ENCODE results near the gene CNGA2. TPM values are rescaled to one million over a fixed set of nuclear protein-coding genes. Genes with fewer than 3 reads are reported as not detected.

The CNGA2 gene
- total and polyA plus RNA-seq, 3 donors from 2014 or later, result 0.50 to 2.0 (median 0.83) TPM

DNA sequence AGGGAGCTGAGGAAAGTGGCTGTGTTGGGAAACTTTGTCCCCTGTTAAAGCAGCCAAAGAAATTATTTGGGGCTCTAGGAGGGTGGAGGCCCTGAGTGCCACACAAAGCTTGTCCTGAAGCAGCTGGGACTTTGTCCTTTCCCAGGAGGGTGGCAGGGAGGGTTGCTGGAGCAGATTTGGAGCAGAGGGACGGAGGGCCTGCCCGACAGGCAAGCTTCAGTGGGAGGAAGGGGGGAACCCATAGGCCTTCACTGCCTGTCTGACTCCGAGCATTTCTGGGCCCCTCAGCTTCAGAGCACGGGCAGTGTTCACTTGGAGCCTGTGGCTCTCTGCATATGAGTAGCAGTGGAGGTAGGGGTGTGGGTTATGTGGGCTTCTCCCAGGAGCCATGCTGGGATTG, 7.2 kb upstream of the CNGA2 start:
- Histone ChIP-seq H3K9me3 (no peaks in the 10 kb centered on the region), H3K27ac (no peak overlapping the region), H3K36me3 (ENCODE audit: low read depth, missing control alignments) (no peaks in the 10 kb centered on the region), H3K4me1 (peaks cover 4% of the 10 kb centered on the region), H3K4me3 (no peak overlapping the region), H3K27me3 (no peaks in the 10 kb centered on the region)
- intact Hi-C loops (cut with DNase I; ENCODE audit: low total_unique reads), result no loop called here
- DNase-seq, result no peak
- TF ChIP-seq, protein P1, sequence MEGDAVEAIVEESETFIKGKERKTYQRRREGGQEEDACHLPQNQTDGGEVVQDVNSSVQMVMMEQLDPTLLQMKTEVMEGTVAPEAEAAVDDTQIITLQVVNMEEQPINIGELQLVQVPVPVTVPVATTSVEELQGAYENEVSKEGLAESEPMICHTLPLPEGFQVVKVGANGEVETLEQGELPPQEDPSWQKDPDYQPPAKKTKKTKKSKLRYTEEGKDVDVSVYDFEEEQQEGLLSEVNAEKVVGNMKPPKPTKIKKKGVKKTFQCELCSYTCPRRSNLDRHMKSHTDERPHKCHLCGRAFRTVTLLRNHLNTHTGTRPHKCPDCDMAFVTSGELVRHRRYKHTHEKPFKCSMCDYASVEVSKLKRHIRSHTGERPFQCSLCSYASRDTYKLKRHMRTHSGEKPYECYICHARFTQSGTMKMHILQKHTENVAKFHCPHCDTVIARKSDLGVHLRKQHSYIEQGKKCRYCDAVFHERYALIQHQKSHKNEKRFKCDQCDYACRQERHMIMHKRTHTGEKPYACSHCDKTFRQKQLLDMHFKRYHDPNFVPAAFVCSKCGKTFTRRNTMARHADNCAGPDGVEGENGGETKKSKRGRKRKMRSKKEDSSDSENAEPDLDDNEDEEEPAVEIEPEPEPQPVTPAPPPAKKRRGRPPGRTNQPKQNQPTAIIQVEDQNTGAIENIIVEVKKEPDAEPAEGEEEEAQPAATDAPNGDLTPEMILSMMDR (IDR thresholded peaks at IDR 0.05), result no peak
- TF ChIP-seq POLR2A (IDR thresholded peaks at IDR 0.05), result no peak
- 81 to 94% methylated on average over 2 to 4 of the region's 4 CpGs for WGBS, 2 donors

DNA sequence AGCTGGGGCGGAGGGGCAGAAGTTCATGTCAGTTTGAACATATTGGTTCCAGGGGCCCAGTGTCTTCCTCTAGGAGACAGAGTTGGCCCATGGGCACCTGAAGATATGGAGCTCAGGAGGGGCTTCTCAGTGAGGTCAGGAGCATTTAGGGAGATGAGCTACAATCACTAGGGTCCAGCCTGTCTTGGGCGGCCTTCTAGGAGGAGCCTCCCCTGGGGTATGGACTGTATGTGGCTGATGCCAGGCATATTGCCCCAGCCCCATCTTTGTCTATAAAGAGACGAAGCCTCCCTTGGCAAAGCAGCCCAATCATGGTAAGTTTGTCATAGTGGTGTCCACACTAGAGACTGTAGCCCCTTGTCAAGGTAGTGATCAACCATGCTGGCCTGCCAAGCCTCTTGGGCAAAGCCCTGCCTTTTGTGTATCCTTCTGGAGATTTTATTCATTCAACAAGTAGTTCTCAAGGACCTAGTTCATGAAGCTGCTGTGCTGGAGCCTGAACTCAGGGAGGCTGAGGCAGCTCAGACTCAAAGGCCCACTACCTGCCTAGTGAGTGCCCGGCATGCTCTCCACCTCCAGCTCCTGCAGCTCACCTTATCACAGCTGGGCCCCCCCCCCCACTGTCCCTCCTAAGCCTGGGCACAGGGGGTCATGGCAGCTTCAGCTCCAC, 5.4 kb upstream of the CNGA2 start:
- no peak overlapping the region for H3K27ac ChIP-seq
- H3K4me3 ChIP-seq, result no peak overlapping the region
- intact Hi-C loops (cut with DNase I; ENCODE audit: low total_unique reads), result no loop called here
- H3K4me1 ChIP-seq, result peaks cover 4% of the 10 kb centered on the region
- no peaks in the 10 kb centered on the region for H3K27me3 ChIP-seq
- no peaks in the 10 kb centered on the region for H3K9me3 ChIP-seq
- 86 to 89% methylated on average over 1 to 3 of the region's 4 CpGs for WGBS, 2 donors
- DNase-seq, result no peak
- no peak for TF ChIP-seq POLR2A (IDR thresholded peaks at IDR 0.05)
- TF ChIP-seq, protein P1 (IDR thresholded peaks at IDR 0.05), result no peak
- H3K36me3 ChIP-seq (ENCODE audit: low read depth, missing control alignments), result no peaks in the 10 kb centered on the region

DNA sequence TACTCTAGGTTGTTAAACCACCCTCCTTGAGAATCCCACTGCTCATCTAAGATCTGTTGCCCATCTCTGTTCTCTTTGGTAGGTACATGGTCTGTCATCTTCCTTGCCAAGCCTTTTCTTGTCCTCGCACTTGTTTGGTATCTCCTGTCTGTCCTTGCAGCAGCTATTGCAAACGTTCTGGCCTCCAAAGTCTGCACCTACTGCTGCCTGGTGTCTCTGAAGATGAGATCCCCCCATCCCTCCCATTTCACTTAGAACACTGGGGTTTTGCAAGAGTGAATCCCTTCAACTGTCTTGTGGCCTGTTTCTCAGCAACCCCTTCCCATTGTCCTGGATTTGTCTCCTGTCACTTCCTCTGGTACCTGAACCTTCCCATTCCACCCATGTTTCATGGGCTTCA, 673 bp downstream of the CNGA2 start:
- no peaks in the 10 kb centered on the region for H3K27me3 ChIP-seq
- no peaks in the 10 kb centered on the region for H3K4me1 ChIP-seq
- intact Hi-C loops (cut with DNase I; ENCODE audit: low total_unique reads), result no loop called here
- TF ChIP-seq POLR2A (IDR thresholded peaks at IDR 0.05), result no peak
- TF ChIP-seq, protein P1 (IDR thresholded peaks at IDR 0.05), result no peak
- peak overlapping the region in 1 of 2 donors; percentile 13 for H3K27ac ChIP-seq
- DNase-seq, result no peak
- no peaks in the 10 kb centered on the region for H3K9me3 ChIP-seq
- no peaks in the 10 kb centered on the region for H3K36me3 ChIP-seq (ENCODE audit: low read depth, missing control alignments)
- H3K4me3 ChIP-seq, result no peak overlapping the region
- 59 to 74% methylated on average over 2 of the region's 2 CpGs for WGBS, 2 donors

DNA sequence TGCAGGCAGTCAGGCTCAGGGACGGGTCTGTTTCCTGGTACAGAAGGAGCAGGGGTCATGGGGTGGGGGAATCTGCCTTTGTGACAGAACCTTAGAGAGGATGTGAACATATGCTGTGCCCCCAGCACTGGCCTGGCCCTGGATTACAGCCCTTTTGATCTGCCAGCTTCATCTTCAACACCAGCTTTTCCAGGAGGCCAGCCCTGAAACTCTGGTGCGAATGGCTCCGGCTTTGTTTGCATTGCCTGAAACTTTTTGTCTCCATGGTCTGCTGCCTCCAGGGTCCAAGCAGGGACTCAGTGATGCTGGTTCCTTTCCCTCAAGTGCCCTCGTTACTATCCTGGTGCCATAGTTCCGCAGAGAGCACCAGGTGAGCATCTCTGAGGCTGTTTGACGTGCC, 2.1 kb downstream of the CNGA2 start:
- no peak for DNase-seq
- H3K9me3 ChIP-seq, result no peaks in the 10 kb centered on the region
- H3K4me3 ChIP-seq, result no peak overlapping the region
- H3K27me3 ChIP-seq, result no peaks in the 10 kb centered on the region
- intact Hi-C loops (cut with DNase I; ENCODE audit: low total_unique reads), result no loop called here
- TF ChIP-seq, protein P1 (IDR thresholded peaks at IDR 0.05), result no peak
- TF ChIP-seq POLR2A (IDR thresholded peaks at IDR 0.05), result no peak
- no peaks in the 10 kb centered on the region for H3K4me1 ChIP-seq
- 90 to 93% methylated on average over 2 to 6 of the region's 6 CpGs for WGBS, 2 donors
- no peak overlapping the region for H3K27ac ChIP-seq
- no peaks in the 10 kb centered on the region for H3K36me3 ChIP-seq (ENCODE audit: low read depth, missing control alignments)

DNA sequence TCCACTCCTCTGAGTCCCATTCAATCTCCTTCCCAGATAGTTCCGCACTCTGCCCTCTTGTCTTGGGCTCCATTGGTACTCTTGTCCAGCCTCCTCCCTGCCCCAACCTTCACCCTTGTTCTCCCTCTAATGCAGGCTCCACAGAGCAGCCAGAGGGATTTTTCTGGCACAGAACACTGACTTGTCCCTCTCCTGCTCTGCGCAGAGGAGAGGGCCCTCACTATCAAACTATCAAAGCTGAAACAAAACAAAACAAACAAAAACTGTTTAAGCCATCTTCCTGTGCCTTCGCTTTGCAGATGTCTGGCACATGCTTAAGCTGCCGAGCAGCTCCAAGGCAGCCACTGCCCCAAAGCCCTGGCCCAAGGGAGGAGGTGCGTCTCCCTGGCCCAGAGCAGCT, 2.9 kb downstream of the CNGA2 start:
- Histone ChIP-seq H3K36me3 (ENCODE audit: low read depth, missing control alignments) (no peaks in the 10 kb centered on the region), H3K4me1 (no peaks in the 10 kb centered on the region), H3K27me3 (no peaks in the 10 kb centered on the region), H3K9me3 (no peaks in the 10 kb centered on the region), H3K4me3 (no peak overlapping the region), H3K27ac (no peak overlapping the region)
- TF ChIP-seq POLR2A (IDR thresholded peaks at IDR 0.05), result no peak
- TF ChIP-seq, protein P1 (IDR thresholded peaks at IDR 0.05), result no peak
- intact Hi-C loops (cut with DNase I; ENCODE audit: low total_unique reads), result no loop called here
- WGBS, 2 donors, result 38 to 41% methylated on average over 4 to 5 of the region's 5 CpGs
- no peak for DNase-seq
